H9 (cell line): ENCODE data around the gene ACADL. TPM values are rescaled to one million over a fixed set of nuclear protein-coding genes. Genes with fewer than 3 reads are reported as not detected.

Experiments used
- DNase-seq: peaks from one replicate; pipeline ENCODE4 v3.0.0-alpha.2; 2017
- H2AFZ ChIP-seq: one replicate; pipeline ENCODE4 v1.6.1; 2013; ENCODE audit warnings: mild to moderate bottlenecking, low read length, control low read depth, moderate library complexity
- H2AK5ac ChIP-seq: 2 replicates; pipeline ENCODE4 v1.6.1; 2013; ENCODE audit warnings: low read length, control low read depth, mixed read lengths; ENCODE audit not compliant: insufficient read length
- H2BK120ac ChIP-seq: one replicate; pipeline ENCODE4 v1.6.1; 2013; ENCODE audit warnings: low read depth, mild to moderate bottlenecking, low read length, control low read depth, inconsistent platforms; ENCODE audit not compliant: poor library complexity, severe bottlenecking
- H2BK12ac ChIP-seq: 2 replicates; pipeline ENCODE4 v1.6.1; 2013; ENCODE audit warnings: low read length, control low read depth, mixed read lengths, low read depth; ENCODE audit not compliant: insufficient read length
- H2BK15ac ChIP-seq: 2 replicates; pipeline ENCODE4 v1.6.1; 2013; ENCODE audit warnings: low read depth, low read length, control low read depth
- H2BK20ac ChIP-seq: one replicate; pipeline ENCODE4 v1.6.1; 2013; ENCODE audit warnings: low read depth, mild to moderate bottlenecking, low read length, control low read depth, inconsistent platforms; ENCODE audit not compliant: poor library complexity, severe bottlenecking
- H2BK5ac ChIP-seq: 2 replicates; pipeline ENCODE4 v1.6.1; 2013; ENCODE audit warnings: low read length, control low read depth, mixed read lengths; ENCODE audit not compliant: insufficient read length
- H3K14ac ChIP-seq: 2 replicates; pipeline ENCODE4 v1.6.1; 2013; ENCODE audit warnings: low read length, control low read depth; ENCODE audit not compliant: insufficient read depth
- H3K18ac ChIP-seq: 2 replicates; pipeline ENCODE4 v1.6.1; 2013; ENCODE audit warnings: low read depth, mild to moderate bottlenecking, mixed read lengths, low read length, control low read depth; ENCODE audit not compliant: insufficient read length
- H3K23ac ChIP-seq: 2 replicates; pipeline ENCODE4 v1.6.1; 2013; ENCODE audit warnings: low read length, control low read depth, mixed read lengths, low read depth; ENCODE audit not compliant: insufficient read length
- H3K23me2 ChIP-seq: 2 replicates; pipeline ENCODE4 v1.6.1; 2013; ENCODE audit warnings: low read depth, mild to moderate bottlenecking, mixed read lengths, low read length, control low read depth; ENCODE audit not compliant: insufficient read length, poor library complexity, severe bottlenecking
- H3K27ac ChIP-seq: 2 replicates; pipeline ENCODE4 v1.5.1; 2013; ENCODE audit warnings: low read length, control low read depth, mixed read lengths, low read depth; ENCODE audit not compliant: insufficient read length
- H3K27me3 ChIP-seq: 2 replicates; pipeline ENCODE4 v1.6.1; 2013; ENCODE audit warnings: low read length, control low read depth, inconsistent platforms; ENCODE audit not compliant: insufficient read depth
- H3K4ac ChIP-seq: 2 replicates; pipeline ENCODE4 v1.6.1; 2013; ENCODE audit warnings: low read depth, mild to moderate bottlenecking, control low read depth, inconsistent platforms, low read length, moderate library complexity
- H3K4me1 ChIP-seq: 2 replicates; pipeline ENCODE4 v1.6.1; 2013; ENCODE audit warnings: low read length, control low read depth, inconsistent platforms; ENCODE audit not compliant: insufficient read depth
- H3K4me2 ChIP-seq: 2 replicates; pipeline ENCODE4 v1.6.1; 2013; ENCODE audit warnings: low read length, control low read depth, mixed read lengths; ENCODE audit not compliant: insufficient read length, insufficient read depth
- H3K56ac ChIP-seq: 2 replicates; pipeline ENCODE4 v1.6.1; 2013; ENCODE audit warnings: low read depth, mild to moderate bottlenecking, mixed read lengths, low read length, control low read depth; ENCODE audit not compliant: insufficient read length
- H3K79me1 ChIP-seq: 2 replicates; pipeline ENCODE4 v1.6.1; 2013; ENCODE audit warnings: low read depth, mild to moderate bottlenecking, moderate library complexity, low read length, control low read depth, inconsistent platforms; ENCODE audit not compliant: insufficient read depth, poor library complexity, severe bottlenecking
- H3K79me2 ChIP-seq: 2 replicates; pipeline ENCODE4 v1.6.1; 2013; ENCODE audit warnings: low read length, control low read depth, inconsistent platforms; ENCODE audit not compliant: insufficient read depth
- H3K9ac ChIP-seq: 2 replicates; pipeline ENCODE4 v1.6.1; 2013; ENCODE audit warnings: low read length, control low read depth, mixed read lengths; ENCODE audit not compliant: insufficient read length; ENCODE audit errors: extremely low read depth
- H3K9me3 ChIP-seq: one replicate; pipeline ENCODE4 v1.6.1; 2013; ENCODE audit warnings: low read depth, low read length, inconsistent platforms; ENCODE audit not compliant: control insufficient read depth
- H3T11ph ChIP-seq: one replicate; pipeline ENCODE4 v1.6.1; 2013; ENCODE audit warnings: mild to moderate bottlenecking, low read length, control low read depth, inconsistent platforms
- H4K20me1 ChIP-seq: one replicate; pipeline ENCODE4 v1.6.1; 2013; ENCODE audit not compliant: control insufficient read depth, insufficient read length, insufficient read depth
- H4K5ac ChIP-seq: 2 replicates; pipeline ENCODE4 v1.6.1; 2013; ENCODE audit warnings: low read depth, mild to moderate bottlenecking, mixed read lengths, low read length, control low read depth; ENCODE audit not compliant: insufficient read length
- H4K8ac ChIP-seq: replicated peaks from 2 replicates; pipeline ENCODE4 v1.6.1; 2013; ENCODE audit warnings: low read length, control low read depth, mixed read lengths, low read depth; ENCODE audit not compliant: insufficient read length
- H4K91ac ChIP-seq: 2 replicates; pipeline ENCODE4 v1.6.1; 2013; ENCODE audit warnings: low read depth, mild to moderate bottlenecking, moderate library complexity, mixed read lengths, low read length, control low read depth; ENCODE audit not compliant: insufficient read length
- H3K27ac Mint-ChIP-seq, 3 experiments: 2 replicates in 2 of 3; 3 replicates in 1 of 3; pipeline ENCODE4 v1.8.0; 2020 to 2021; ENCODE audit warnings: mixed read lengths in 3 of 3, mild to moderate bottlenecking in 1 of 3, moderate library complexity in 1 of 3
- H3K27me3 Mint-ChIP-seq: 2 replicates; pipeline ENCODE4 v1.8.0; 2021; ENCODE audit warnings: low read depth, mild to moderate bottlenecking, moderate library complexity, mixed read lengths
- H3K36me3 Mint-ChIP-seq, 3 experiments: 2 replicates in 2 of 3; 3 replicates in 1 of 3; pipeline ENCODE4 v1.8.0; 2020 to 2021; ENCODE audit warnings: low read depth in 3 of 3, mixed read lengths in 3 of 3; ENCODE audit not compliant: insufficient read depth in 1 of 3
- H3K4me1 Mint-ChIP-seq, 2 experiments: 2 replicates each; pipeline ENCODE4 v1.8.0; 2020; ENCODE audit warnings: mixed read lengths in 2 of 2
- H3K4me3 Mint-ChIP-seq, 2 experiments: 2 replicates in 1 of 2; 3 replicates in 1 of 2; pipeline ENCODE4 v1.8.0; 2020 to 2021; ENCODE audit warnings: mild to moderate bottlenecking in 2 of 2, mixed read lengths in 2 of 2, moderate library complexity in 1 of 2
- H3K9me3 Mint-ChIP-seq, 2 experiments: 2 replicates in 1 of 2; 3 replicates in 1 of 2; pipeline ENCODE4 v1.8.0; 2020; ENCODE audit warnings: mild to moderate bottlenecking in 2 of 2, mixed read lengths in 2 of 2, moderate library complexity in 1 of 2
- CTCF ChIP-seq: fragments of 200-600 bp; sonication (generic); conservative IDR thresholded peaks from 3 replicates; pipeline ENCODE4 v1.8.0; 2021; ENCODE audit warnings: antibody characterized with exemption, mild to moderate bottlenecking
- total RNA-seq: library from RNA; stranded (reverse); gene quantifications from 2 replicates; pipeline ENCODE4 v1.2.1, GENCODE V29; 2021

Gene ACADL
- total RNA-seq, 1 experiment from 2014 or later: 0.26 TPM

- Histone ChIP-seq H3K27me3 (no peaks in the 10 kb centered on the region), H3K4me2 (no peak overlapping the region), H3K79me1 (no peaks in the 10 kb centered on the region), H3K4me1 (no peaks in the 10 kb centered on the region), H2AFZ (no peak overlapping the region), H2BK120ac (no peak overlapping the region), H4K91ac (no peak overlapping the region), H3K9ac (no peak overlapping the region), H3K23me2 (no peaks in the 10 kb centered on the region), H4K20me1 (no peaks in the 10 kb centered on the region), H2BK20ac (no peak overlapping the region), H2BK15ac (no peak overlapping the region), H3K9me3 (no peaks in the 10 kb centered on the region), H4K5ac (no peak overlapping the region), H3K14ac (no peak overlapping the region), H2AK5ac (no peak overlapping the region), H3K56ac (no peak overlapping the region), H2BK12ac (no peak overlapping the region), H3T11ph (no peak overlapping the region), H3K4ac (no peak overlapping the region), H3K23ac (no peak overlapping the region), H3K79me2 (no peaks in the 10 kb centered on the region), H4K8ac (no peak overlapping the region), H2BK5ac (no peak overlapping the region), H3K27ac (no peak overlapping the region), H3K18ac (no peak overlapping the region)
- TF ChIP-seq CTCF: no peak
- H3K27ac Mint-ChIP-seq: no peak overlapping the region
- H3K9me3 Mint-ChIP-seq: no peaks in the 10 kb centered on the region
- H3K36me3 Mint-ChIP-seq: no peaks in the 10 kb centered on the region
- no peaks in the 10 kb centered on the region for H3K4me1 Mint-ChIP-seq
- no peak for DNase-seq
- H3K27me3 Mint-ChIP-seq: no peaks in the 10 kb centered on the region; the same call in 1 of the 2 replicates
- H3K4me3 Mint-ChIP-seq: no peak overlapping the region
These were observed 46.1 kb upstream of the ACADL start for GRCh38 chr2:210271300-210271699.
